NCI-H1048 (cell line): ENCODE results near the gene CHPT1.

ENCODE experiments used
- DNase-seq: peaks from one replicate; lab custom pipeline; 2025; lab: John Stamatoyannopoulos, UW

The CHPT1 gene

DNA sequence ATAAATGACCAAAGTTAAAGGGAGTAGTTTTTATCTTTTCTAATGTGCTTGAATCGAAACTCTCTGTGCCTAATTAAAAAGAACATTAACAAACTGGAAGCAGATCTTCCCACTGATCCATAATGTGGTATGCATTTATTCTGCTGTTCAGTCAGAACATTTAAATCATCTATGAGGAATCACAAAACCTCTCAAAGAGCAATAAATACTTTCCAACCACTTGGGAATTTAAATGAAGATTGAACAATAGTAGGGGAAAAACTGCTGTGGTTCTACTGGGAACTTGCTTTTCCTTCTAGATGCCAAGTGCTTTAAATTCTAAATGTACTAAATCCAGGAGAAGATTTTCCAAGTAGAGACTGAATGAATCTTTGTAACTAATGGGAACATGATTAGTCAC is 12.3 kb upstream of the CHPT1 start:
- DNase-seq = no peak

- no peak for DNase-seq
These were observed 11.3 kb upstream of the CHPT1 start for GRCh38 chr12:101686176-101686575.

DNA sequence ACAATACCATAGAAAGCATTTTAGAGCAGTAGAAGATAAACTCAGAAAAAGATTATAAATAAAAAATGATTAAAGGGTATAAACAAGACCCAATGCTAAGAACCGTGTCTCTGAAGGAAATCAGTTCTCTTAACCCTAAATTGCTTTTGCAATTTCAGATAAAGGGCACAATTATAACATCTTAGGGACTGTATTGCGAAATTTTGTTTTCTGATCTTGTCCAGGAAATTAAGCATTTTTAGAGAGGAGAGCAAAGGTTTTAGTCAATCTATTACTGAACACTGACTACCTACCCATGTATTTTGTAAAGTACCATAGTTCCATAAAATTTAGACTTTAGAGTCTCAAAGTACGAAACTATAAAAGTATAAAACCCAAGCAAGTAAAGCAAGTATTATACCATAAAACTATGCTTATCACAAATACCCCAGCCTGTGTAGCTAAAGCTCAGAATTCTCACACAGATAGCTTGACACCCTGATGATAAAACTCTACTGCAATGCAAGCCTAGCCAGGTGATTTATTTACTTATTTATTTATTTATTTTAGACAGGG is 6.8 kb upstream of the CHPT1 start:
- DNase-seq = no peak

DNA sequence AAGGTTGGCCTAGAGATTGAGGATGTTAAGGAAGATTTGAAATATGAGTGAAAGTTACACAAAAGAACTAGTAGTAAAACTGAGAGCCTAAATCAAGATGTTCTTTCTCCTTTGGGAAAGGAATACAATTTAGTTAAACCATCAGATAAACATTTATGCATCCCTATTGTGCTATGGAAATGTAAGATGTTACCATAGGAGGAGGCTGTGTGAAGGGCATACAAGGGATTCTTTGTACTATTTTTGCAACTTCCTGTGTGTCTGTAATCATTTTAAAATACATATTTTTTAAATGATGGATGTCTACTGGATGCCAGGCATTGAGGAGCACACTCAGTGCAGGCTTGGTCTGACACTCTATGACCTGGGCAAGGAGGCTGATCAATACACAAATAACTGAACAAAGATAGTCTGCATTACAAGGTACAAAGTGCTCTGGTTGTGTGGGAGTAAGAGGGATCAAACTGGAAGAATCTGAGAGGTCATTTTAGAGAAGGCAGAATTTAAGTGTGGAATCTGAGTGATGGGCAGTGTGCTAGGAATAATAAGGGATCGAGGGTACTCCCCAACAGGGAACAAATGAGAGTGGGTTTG is 5.8 kb upstream of the CHPT1 start:
- no peak for DNase-seq

DNA sequence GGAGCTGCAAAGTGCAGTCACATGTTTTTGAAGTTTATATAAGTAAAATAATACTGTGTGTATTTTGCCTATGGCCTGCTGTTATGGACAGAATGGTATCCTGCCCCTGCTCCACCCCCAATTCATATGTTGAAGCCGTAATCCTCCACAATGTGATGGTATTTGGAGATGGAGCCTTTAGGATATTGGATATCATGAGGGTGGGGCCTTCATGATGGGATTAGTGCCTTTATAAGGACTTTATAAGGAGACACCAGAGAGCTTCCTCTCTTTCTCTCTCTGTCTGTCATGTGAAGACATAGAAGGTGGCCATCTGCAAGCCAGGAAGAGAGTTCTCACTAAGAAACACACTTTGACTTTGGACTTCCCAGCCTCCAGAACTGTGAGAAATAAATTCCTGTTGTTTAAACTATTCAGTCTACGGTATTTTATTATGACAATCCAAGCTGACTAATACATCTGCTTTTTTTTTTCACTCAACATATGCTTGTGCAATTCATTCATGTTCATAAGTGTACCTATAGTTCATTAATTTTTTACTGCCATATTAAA is 3.1 kb upstream of the CHPT1 start:
- DNase-seq = no peak

DNA sequence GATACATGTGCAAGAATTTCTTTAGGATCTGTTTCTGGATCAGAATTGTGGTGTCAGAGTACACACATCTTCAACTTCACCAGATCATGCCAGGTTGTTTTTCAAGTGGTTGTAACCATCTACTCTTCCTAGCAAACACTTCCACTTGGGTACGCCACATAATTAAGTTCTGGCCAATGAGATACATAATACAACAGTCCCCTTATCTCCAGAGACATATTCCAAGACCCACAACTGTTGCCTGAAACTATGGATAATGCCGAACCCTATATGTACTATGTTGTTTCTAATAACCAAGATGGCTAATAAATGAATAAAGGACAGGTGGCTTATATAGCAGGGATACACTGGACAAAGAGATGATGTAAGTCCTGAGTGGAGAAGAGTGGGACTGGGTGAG is 2.5 kb upstream of the CHPT1 start:
- no peak for DNase-seq

DNA sequence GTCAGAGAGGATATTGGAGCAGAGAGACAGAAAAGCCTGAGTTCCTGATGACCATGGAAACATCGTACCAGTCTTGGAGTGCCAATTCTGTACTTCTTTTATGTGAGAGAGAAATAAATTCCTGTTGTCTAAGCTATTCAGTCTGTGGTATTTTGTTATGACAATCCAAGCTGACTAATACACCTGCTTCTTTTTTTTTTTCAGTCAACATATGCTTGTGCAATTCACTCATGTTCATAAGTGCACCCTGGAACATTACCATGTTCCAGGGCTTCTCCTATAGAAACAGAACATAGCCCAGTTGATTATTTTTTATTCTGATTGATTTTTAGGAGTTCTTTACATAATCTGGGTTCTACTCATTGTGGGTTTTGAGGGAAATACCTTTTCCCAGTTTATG is 1.7 kb upstream of the CHPT1 start:
- DNase-seq = no peak

DNA sequence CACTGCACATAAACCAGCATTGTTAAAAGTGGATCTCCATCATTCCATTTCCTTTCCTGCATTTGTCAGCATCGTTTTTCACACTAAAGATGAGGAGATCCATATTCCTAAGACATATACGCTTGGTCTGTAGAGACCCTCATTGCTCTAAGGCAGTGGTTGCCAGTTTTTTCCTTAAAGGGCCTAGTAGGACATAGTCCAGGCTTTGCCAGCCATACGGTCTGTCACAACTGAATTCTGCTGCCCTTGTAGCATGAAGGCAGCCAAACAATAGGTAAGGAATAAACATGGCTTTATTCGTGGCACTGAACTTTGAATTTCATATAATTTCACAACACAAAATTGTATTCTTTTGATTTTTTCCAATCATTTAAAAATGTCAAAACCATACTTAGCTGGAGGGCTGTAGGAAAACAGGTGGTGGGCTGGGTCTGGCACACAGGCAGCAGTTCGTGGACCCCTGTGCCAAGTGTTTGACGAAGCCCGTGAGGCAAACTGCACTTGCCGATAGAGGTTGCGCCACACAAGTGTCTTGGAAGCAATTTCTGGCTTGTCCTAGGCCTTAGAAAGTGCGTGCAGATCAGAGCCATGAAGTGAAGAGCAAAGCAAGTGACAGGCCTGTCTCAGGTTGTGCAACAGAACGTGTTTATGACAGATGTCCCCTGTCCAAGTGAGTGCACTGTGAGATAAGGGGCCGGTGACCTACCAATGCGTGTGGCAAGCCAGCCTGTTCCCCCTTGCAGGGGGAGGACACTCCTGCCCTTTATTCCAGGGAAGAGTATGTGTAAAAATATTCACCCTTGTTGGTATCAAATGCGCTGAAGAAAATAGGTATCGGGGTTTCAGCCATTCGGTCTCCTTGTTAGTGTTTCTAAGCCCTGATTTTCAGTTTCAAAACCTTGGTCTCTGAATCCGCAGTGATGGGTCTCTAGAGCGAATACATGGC is 916 bp upstream of the CHPT1 start:
- DNase-seq = no peak

DNA sequence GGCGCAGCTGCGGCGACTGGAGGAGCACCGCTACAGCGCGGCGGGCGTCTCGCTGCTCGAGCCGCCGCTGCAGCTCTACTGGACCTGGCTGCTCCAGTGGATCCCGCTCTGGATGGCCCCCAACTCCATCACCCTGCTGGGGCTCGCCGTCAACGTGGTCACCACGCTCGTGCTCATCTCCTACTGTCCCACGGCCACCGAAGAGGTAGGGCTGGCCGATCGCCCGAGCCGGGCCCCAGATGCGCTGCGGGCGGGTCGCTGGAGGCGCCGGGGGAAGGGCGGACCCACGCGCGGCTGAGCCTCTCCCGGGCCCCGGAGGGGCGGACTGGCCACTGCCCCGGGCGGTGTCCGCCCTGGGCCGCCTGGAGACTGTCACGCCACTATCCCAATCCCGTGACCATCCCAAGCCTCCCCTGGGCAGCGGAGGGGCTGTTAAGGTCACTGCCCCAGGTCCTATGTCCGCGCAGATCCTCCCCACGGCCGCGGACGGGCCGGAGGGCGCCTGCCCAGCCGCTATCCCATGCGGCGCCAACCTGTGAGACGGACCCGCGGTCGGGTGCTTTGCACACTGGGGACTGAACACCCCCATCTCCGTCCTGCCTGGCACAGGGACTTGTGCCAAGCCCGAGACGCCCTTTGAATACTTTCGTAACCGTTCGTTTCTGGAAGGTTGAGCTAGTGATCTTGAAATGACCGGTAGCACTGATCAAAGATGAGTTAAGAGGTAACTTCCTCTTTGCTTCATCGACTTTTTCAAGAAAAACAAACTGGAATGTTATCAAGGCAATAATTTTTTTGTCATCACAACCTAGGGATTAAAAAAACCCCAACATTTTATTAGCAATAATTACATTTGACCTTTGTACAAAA is 725 bp downstream of the CHPT1 start:
- DNase-seq = no peak

DNA sequence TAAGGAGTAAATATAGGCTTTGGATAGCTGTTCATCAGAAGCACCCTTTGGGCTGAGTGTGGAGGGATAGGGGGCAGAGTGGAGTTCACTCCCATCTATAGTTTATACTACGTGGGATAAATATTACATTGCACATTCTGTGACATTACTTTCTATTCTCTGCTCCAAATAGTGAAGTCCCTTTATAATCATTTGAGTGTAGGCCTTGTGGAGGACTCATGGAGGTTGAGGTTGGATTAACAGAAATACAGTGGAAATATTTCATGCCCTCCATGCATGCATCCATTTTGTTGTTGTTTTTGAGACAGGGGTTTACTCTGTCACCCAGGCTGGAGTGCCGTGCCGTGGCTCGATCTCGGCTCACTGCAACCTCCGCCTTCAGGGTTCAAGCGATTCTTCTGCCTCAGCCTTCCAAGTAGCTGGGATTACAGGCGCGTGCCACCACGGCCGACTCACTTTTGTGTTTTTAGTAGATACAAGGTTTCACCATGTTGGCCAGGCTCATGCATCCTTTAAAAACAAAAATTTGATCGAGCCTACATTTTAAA is 1.4 kb downstream of the CHPT1 start:
- DNase-seq = no peak

DNA sequence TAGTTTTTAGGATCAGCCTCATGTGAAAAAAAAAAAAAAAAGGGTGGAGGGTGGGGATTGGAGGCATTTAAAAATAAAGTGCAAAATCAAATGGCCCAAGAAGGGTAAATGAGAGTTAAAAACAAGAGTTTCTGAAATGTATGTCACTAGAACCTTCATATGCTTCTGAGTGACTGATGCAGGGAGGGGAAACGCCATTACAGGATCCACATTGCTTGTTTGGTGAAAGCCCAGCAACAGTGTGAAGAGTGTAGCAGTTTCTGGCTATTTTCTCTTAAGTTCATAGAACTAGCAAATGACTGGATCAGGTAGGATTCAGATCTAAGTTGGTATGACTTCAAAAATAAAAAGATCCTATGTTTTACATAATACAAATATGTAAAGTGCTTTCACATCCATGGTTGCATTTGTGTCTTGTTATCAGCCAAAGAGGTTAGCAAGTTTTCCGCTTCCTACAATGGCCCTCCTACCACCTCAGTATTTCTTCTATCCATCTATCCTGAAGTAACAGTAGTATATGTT is 2.9 kb downstream of the CHPT1 start:
- no peak for DNase-seq

- no peak for DNase-seq
These were observed 6.0 kb downstream of the CHPT1 start for GRCh38 chr12:101703487-101703886.

DNA sequence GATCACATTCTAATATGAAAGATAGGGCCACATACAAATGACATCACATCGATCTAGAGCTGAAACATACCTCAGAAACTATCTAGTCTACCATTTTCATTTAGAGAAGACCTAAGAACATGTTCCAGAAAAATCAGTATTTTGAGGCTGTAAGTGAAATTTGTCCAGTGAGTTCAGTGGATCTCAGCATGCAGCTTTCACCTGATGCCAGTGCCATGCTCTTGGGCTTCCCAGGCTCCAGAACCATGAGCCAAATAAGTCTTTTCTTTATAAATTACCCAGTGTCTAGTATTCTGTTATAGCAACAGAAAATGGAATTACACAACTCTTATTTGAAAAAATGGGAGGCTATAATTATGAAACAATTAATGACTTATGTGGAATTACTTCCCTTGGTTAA is 9.0 kb downstream of the CHPT1 start:
- no peak for DNase-seq

GRCh38 chr12:101707131-101707782 is 9.8 kb downstream of the CHPT1 start:
- no peak for DNase-seq

- DNase-seq = no peak
These were observed 12.8 kb downstream of the CHPT1 start for GRCh38 chr12:101710288-101710687.

DNA sequence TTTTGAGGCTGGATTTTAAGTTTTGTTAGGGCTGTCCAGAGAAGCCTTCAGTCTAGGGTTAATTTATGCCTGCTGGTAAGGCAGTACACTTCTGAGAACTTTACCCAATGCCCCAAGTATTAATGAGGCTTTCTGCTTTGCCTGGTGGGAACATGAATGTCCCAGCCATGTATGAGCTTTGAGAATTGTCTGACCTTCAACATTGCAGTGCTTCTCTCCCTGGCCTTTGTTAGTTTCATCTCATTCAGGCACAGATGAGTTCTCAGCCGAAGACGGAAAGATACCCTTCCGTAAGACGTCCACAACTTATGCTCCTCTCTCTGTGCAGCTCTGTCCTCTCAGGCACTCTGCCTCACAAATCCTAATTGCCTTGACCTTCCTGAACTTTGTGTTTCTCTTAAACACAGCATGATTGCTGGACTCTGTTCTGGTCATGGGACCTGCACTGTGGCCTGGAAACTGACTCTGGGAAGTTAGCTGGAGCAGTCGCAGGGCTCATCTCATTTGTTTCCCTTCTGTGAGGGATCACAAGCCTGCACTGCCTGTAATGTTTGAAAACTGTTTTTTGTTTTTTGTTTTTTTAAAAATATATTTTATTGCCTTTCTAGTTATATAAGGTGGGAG is 15.7 kb downstream of the CHPT1 start:
- DNase-seq = no peak

DNA sequence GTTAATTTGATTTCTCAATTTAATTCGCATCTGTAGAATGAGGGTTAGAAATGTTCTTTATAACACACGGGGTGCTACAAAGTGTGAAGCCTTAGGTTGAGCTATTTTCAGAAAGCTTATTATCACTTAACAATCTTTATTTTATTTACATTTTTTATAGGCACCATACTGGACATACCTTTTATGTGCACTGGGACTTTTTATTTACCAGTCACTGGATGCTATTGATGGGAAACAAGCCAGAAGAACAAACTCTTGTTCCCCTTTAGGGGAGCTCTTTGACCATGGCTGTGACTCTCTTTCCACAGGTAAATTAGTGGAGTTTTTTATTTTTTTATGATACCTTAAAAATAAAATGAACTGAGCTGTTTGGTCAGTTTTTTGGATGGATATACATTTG is 16.5 kb downstream of the CHPT1 start:
- no peak for DNase-seq

GRCh38 chr12:101714877-101715444 is 17.5 kb downstream of the CHPT1 start:
- DNase-seq = no peak

DNA sequence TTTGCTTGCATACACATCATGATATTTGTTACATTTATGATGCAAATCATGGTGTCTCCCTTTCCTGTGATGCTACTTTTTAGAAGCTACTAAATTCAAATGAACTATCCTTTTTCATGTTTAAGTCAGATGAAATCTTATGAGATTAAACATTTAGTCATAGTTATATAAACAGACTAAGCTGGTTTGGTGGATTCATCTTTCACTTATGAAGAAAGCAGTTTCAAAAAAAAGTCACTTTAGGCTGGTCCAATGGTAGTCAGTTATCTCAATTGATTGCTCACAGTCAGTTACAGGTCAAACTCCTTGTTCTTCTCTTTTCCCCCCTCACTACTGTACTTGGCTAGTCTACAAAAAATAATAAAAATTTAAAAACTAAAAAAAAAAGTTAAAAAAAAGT is 22.1 kb downstream of the CHPT1 start:
- DNase-seq = no peak

- DNase-seq = no peak
These were observed 22.7 kb downstream of the CHPT1 start for GRCh38 chr12:101720118-101720517.
